SK-N-SH (cell line): Measurements from ENCODE around the gene CCDC71. TPM values are rescaled to one million over a fixed set of nuclear protein-coding genes. Genes with fewer than 3 reads are reported as not detected.

Experiments
- CTCF ChIA-PET: fragments of 300-600, 350-600 bp; formaldehyde crosslinking; extraction: SDS; loops from one replicate; lab custom pipeline; 2021; lab: Yijun Ruan, JAX
- POLR2A ChIA-PET: fragments of 350-600 bp; sonication (Branson Sonifier 250); formaldehyde crosslinking; extraction: SDS; loops from one replicate; lab custom pipeline; 2020; ENCODE audit warnings: antibody characterized with exemption, inconsistent platforms; lab: Yijun Ruan, JAX
- DNase-seq: peaks from one replicate; pipeline ENCODE4 v3.0.0; 2012
- H2AFZ ChIP-seq: fragments of 200-600 bp; sonication (generic); 2 replicates; pipeline ENCODE4 v1.8.1; 2016; ENCODE audit warnings: antibody characterized with exemption, mild to moderate bottlenecking, low read depth
- H3F3A ChIP-seq: fragments of 200-600 bp; sonication (generic); replicated peaks from 2 replicates; pipeline ENCODE3; 2016; ENCODE audit warnings: antibody characterized with exemption, mild to moderate bottlenecking; ENCODE audit not compliant: insufficient read depth
- H3K27ac ChIP-seq, 2 experiments: fragments of 200-500 bp in 1 of 2; fragments of 200-600 bp in 1 of 2; sonication (Bioruptor generic) in 1 of 2; sonication (generic), shearing (Covaris generic) in 1 of 2; 2 replicates each; pipeline versions ENCODE4 v1.5.1 to v1.6.1; 2014 to 2016; ENCODE audit warnings: low read depth in 2 of 2, inconsistent platforms in 1 of 2, low read length in 1 of 2, mild to moderate bottlenecking in 1 of 2, mixed read lengths in 1 of 2
- H3K27me3 ChIP-seq: fragments of 200-600 bp; sonication (generic), shearing (Covaris generic); 2 replicates; pipeline ENCODE4 v1.6.1; 2016; ENCODE audit warnings: mixed run types; ENCODE audit not compliant: insufficient read depth
- H3K36me3 ChIP-seq, 2 experiments: fragments of 200-500 bp in 1 of 2; fragments of 200-600 bp in 1 of 2; sonication (Bioruptor generic) in 1 of 2; sonication (generic) in 1 of 2; replicated peaks in 1 of 2; 2 replicates each; pipeline versions ENCODE3 to v1.5.1; 2014 to 2016; ENCODE audit warnings: low read length in 1 of 2, mild to moderate bottlenecking in 1 of 2; ENCODE audit not compliant: insufficient read depth in 2 of 2, control insufficient read depth in 1 of 2
- H3K4me1 ChIP-seq, 2 experiments: fragments of 200-500 bp in 1 of 2; fragments of 200-600 bp in 1 of 2; sonication (Bioruptor generic) in 1 of 2; sonication (generic), shearing (Covaris generic) in 1 of 2; 2 replicates each; pipeline versions ENCODE4 v1.5.1 to v1.6.1; 2014 to 2016; ENCODE audit warnings: low read depth in 1 of 2, low read length in 1 of 2, mixed run types in 1 of 2; ENCODE audit not compliant: insufficient read depth in 2 of 2, control insufficient read depth in 1 of 2
- H3K4me2 ChIP-seq: fragments of 200-600 bp; sonication (generic), shearing (Covaris generic); 2 replicates; pipeline ENCODE4 v1.6.1; 2017; ENCODE audit warnings: mixed run types
- H3K4me3 ChIP-seq, 2 experiments: fragments of 200-500 bp in 1 of 2; fragments of 200-600 bp in 1 of 2; sonication (Bioruptor generic) in 1 of 2; sonication (generic), shearing (Covaris generic) in 1 of 2; 2 replicates each; pipeline versions ENCODE4 v1.5.1 to v1.8.1; 2014 to 2016; ENCODE audit warnings: low read depth in 2 of 2, inconsistent platforms in 1 of 2, low read length in 1 of 2, mild to moderate bottlenecking in 1 of 2, mixed read lengths in 1 of 2, moderate library complexity in 1 of 2
- H3K79me2 ChIP-seq: fragments of 200-600 bp; sonication (generic); 2 replicates; pipeline ENCODE4 v1.8.1; 2017; ENCODE audit warnings: mild to moderate bottlenecking; ENCODE audit not compliant: insufficient read depth
- H3K9ac ChIP-seq: fragments of 200-600 bp; sonication (generic); 2 replicates; pipeline ENCODE4 v1.6.1; 2017; ENCODE audit warnings: mixed run types
- H3K9me2 ChIP-seq: fragments of 200-600 bp; sonication (generic); 2 replicates; pipeline ENCODE4 v1.6.1; 2017; ENCODE audit warnings: mixed run types
- H3K9me3 ChIP-seq: fragments of 200-600 bp; sonication (generic); 2 replicates; pipeline ENCODE4 v1.6.1; 2017; ENCODE audit warnings: mixed run types, mild to moderate bottlenecking, moderate library complexity
- H4K20me1 ChIP-seq: fragments of 200-600 bp; sonication (generic); 2 replicates; pipeline ENCODE4 v1.6.1; 2017; ENCODE audit warnings: mild to moderate bottlenecking, mixed run types; ENCODE audit not compliant: insufficient read depth
- CHD2 ChIP-seq: fragments of 150-350 bp; IDR thresholded peaks from 2 replicates; pipeline ENCODE4 v1.6.1; 2018; ENCODE audit warnings: low read length; ENCODE audit not compliant: partially characterized antibody
- CTCF ChIP-seq: fragments of 200-600 bp; sonication (generic); IDR thresholded peaks from 2 replicates; pipeline ENCODE4 v1.6.1; 2017; ENCODE audit warnings: antibody characterized with exemption, mild to moderate bottlenecking, moderate library complexity
- EP300 ChIP-seq, 2 experiments: IDR thresholded peaks; 2 replicates each; pipeline versions ENCODE4 v1.4.0 to v1.6.1; 2012; ENCODE audit warnings: borderline replicate concordance in 1 of 2, low read depth in 1 of 2, low read length in 1 of 2
- FOXJ3 ChIP-seq: sonication (generic); formaldehyde crosslinking; IDR thresholded peaks from 2 replicates; pipeline ENCODE4 v1.5.1; 2020; ENCODE audit warnings: mild to moderate bottlenecking, missing genetic modification reagents
- GABPA ChIP-seq: IDR thresholded peaks from 2 replicates; pipeline ENCODE4 v1.4.0; 2012; ENCODE audit warnings: low read depth, mild to moderate bottlenecking
- JUND ChIP-seq: IDR thresholded peaks from 2 replicates; pipeline ENCODE4 v1.4.0; 2012
- MAX ChIP-seq: IDR thresholded peaks from 2 replicates; pipeline ENCODE4 v1.4.0; 2012; ENCODE audit warnings: low read depth
- NRF1 ChIP-seq: IDR thresholded peaks from 2 replicates; pipeline ENCODE4 v1.6.1; 2012; ENCODE audit warnings: low read depth, mild to moderate bottlenecking, low read length
- PBX3 ChIP-seq: IDR thresholded peaks from 2 replicates; pipeline ENCODE4; 2012
- POLR2AphosphoS5 ChIP-seq: IDR thresholded peaks from 2 replicates; pipeline ENCODE4 v1.6.1; 2012; ENCODE audit warnings: low read depth, low read length
- RAD21 ChIP-seq: IDR thresholded peaks from 2 replicates; pipeline ENCODE4 v1.6.1; 2012; ENCODE audit warnings: mild to moderate bottlenecking, low read length
- RXRA ChIP-seq: IDR thresholded peaks from 2 replicates; pipeline ENCODE4 v1.4.0; 2012; ENCODE audit warnings: low read depth, mild to moderate bottlenecking, borderline replicate concordance
- TEAD4 ChIP-seq: IDR thresholded peaks from 2 replicates; pipeline ENCODE4 v1.4.0; 2012; ENCODE audit warnings: mild to moderate bottlenecking, borderline replicate concordance; ENCODE audit not compliant: insufficient read depth
- USF1 ChIP-seq: IDR thresholded peaks from 2 replicates; pipeline ENCODE4 v1.4.0; 2012; ENCODE audit warnings: low read depth, borderline replicate concordance
- USF2 ChIP-seq: fragments of 150-350 bp; IDR thresholded peaks from 2 replicates; pipeline ENCODE4 v1.6.1; 2017; ENCODE audit warnings: antibody characterized with exemption, low read length, low read depth, borderline replicate concordance
- WGBS: methylation state at CpG from one replicate; pipeline ENCODE4 v1.1.6; 2017; ENCODE audit warnings: low lambda C conversion rate; 5-methylcytosine and 5-hydroxymethylcytosine counted together
- polyA plus RNA-seq, 3 experiments: library from polyadenylated mRNA; depleted of rRNA; stranded (reverse); fragments of >200 nt; gene quantifications; 2 replicates each; pipeline ENCODE4 v1.2.3, GENCODE V29; 2012

Gene CCDC71
- polyA plus RNA-seq, 1 of the 3 experiments (the other 2 are of a cell fraction): 40.9 TPM

- no peak overlapping the region for H3K9ac ChIP-seq
- POLR2A ChIA-PET: no interaction called here
- CTCF ChIA-PET: no interaction called here
- no peak for TF ChIP-seq PBX3
- TF ChIP-seq MAX: no peak
- TF ChIP-seq FOXJ3 (CRISPR knock-in tag): no peak
- no peak for TF ChIP-seq TEAD4
- no peak for TF ChIP-seq NRF1
- TF ChIP-seq CTCF: peak; percentile 25
- TF ChIP-seq USF1: no peak
- peak; percentile 14; the same call in 1 of the 2 replicates for TF ChIP-seq RAD21
- TF ChIP-seq GABPA: no peak
- TF ChIP-seq CHD2: no peak
- TF ChIP-seq POLR2AphosphoS5: no peak
- no peak for TF ChIP-seq RXRA
- no peak for TF ChIP-seq USF2
- TF ChIP-seq EP300 (IDR thresholded peaks at IDR 0.05; ENCODE audit: borderline replicate concordance in 1 of 2, low read depth in 1 of 2, low read length in 1 of 2): no peak
- no peak for TF ChIP-seq JUND
- TF ChIP-seq, all 33 proteins: peak for 2
- Histone ChIP-seq H3K79me2 (peaks cover 12% of the 10 kb centered on the region; the same call in 1 of the 2 replicates), H3K9me3 (no peaks in the 10 kb centered on the region), H3K9me2 (no peaks in the 10 kb centered on the region), H3K4me1 (peaks cover 0 to 6% of the 10 kb centered on the region in 2 experiments; a peak in 1 of 4 replicates), H3K4me2 (no peak overlapping the region), H3K36me3 (peaks cover 19 to 66% of the 10 kb centered on the region in 2 experiments), H3K27ac (no peak overlapping the region), H3F3A (peaks cover 26% of the 10 kb centered on the region), H3K27me3 (no peaks in the 10 kb centered on the region), H3K4me3 (no peak overlapping the region), H4K20me1 (no peaks in the 10 kb centered on the region), H2AFZ (no peak overlapping the region)
- no peak for DNase-seq
- 77% methylated on average over 8 of the region's 14 CpGs for WGBS
Observed at GRCh38 chr3:49124991-49125670, 41.0 kb downstream of the CCDC71 start.
